NK-92 treated with Interleukin-12 subunit alpha and Interleukin-12 subunit beta, amount 100 ng/mL, for 24 hours (cell line): ENCODE data around the gene LMAN2.
A peak's percentile ranks its signal among the peaks of the same experiment; 100 is the strongest.

ENCODE experiments used
- DNase-seq: peaks from one replicate; lab custom pipeline; 2025; lab: John Stamatoyannopoulos, UW

LMAN2 gene

GRCh38 chr5:177351392-177352329 is at the start of gene LMAN2:
Gene LMAN2 (minus strand): TSS chr5:177351668. CDS start chr5:177351647, 21 bp downstream.
- DNase-seq = peak; percentile 95

GRCh38 chr5:177399997-177400868 is 48.8 kb upstream of the LMAN2 start, which contains the start of gene PFN3:
Gene PFN3 (minus strand): TSS chr5:177400661. CDS start chr5:177400576, 85 bp downstream.
- DNase-seq = no peak

GRCh38 chr5:177397875-177398390 is 46.5 kb upstream of the LMAN2 start:
- no peak for DNase-seq

- DNase-seq = no peak
These were observed 45.3 kb upstream of the LMAN2 start for GRCh38 chr5:177396807-177397206.

GRCh38 chr5:177396078-177396477 is 44.6 kb upstream of the LMAN2 start:
- no peak for DNase-seq

- no peak for DNase-seq
These were observed 42.5 kb upstream of the LMAN2 start for GRCh38 chr5:177393990-177394389.

GRCh38 chr5:177393206-177393765 is 41.8 kb upstream of the LMAN2 start:
- DNase-seq = no peak

- DNase-seq = no peak
These were observed 41.3 kb upstream of the LMAN2 start for GRCh38 chr5:177392765-177393164.

GRCh38 chr5:177390363-177391300 is 39.2 kb upstream of the LMAN2 start:
- peak; percentile 74 for DNase-seq

- DNase-seq = no peak
These were observed 38.0 kb upstream of the LMAN2 start for GRCh38 chr5:177389241-177390169.

- no peak for DNase-seq
These were observed 37.1 kb upstream of the LMAN2 start for GRCh38 chr5:177388521-177389052.

GRCh38 chr5:177387405-177387804 is 35.9 kb upstream of the LMAN2 start:
- DNase-seq = no peak

- DNase-seq = no peak
These were observed 35.1 kb upstream of the LMAN2 start for GRCh38 chr5:177386542-177386941.

- no peak for DNase-seq
These were observed 34.3 kb upstream of the LMAN2 start for GRCh38 chr5:177385720-177386119.

GRCh38 chr5:177384134-177384533 is 32.7 kb upstream of the LMAN2 start, which contains the start of gene SLC34A1:
Gene SLC34A1 (plus strand): TSS chr5:177384434. CDS start chr5:177385742, 1,308 bp downstream.
- no peak for DNase-seq

GRCh38 chr5:177383181-177383580 is 31.7 kb upstream of the LMAN2 start:
- no peak for DNase-seq

- no peak for DNase-seq
These were observed 31.1 kb upstream of the LMAN2 start for GRCh38 chr5:177382423-177383029.

GRCh38 chr5:177380805-177381126 is 29.3 kb upstream of the LMAN2 start:
- no peak for DNase-seq
